GM18511 (cell line): ENCODE results near the gene ADAR.

ENCODE experiments used
- ATAC-seq: cut with Tn5 transposase; IDR thresholded peaks from one replicate; pipeline ENCODE4 v1.9.1; 2021; ENCODE audit warnings: mild to moderate bottlenecking, moderate library complexity; ENCODE audit not compliant: unreplicated experiment

ADAR gene

DNA sequence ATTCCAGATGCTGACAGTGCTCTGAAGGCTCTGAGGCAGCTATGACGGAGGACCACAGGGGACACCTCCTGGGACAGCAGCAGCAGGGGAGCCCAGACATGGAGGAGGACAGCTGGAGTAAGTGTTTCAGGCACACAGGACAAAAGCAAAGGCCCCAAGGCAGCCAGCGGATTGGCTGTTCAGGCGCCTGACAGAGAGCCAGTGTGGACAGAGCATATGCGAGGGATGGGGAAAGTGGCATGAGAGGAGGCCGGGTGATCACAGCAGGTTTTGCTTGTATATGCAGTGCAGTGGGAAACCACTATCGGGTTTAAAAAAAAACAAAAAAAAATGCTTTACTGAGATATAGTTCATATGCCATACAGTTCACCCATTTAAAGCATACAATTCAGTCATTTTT is 21.3 kb downstream of the ADAR start:
- ATAC-seq: no peak

DNA sequence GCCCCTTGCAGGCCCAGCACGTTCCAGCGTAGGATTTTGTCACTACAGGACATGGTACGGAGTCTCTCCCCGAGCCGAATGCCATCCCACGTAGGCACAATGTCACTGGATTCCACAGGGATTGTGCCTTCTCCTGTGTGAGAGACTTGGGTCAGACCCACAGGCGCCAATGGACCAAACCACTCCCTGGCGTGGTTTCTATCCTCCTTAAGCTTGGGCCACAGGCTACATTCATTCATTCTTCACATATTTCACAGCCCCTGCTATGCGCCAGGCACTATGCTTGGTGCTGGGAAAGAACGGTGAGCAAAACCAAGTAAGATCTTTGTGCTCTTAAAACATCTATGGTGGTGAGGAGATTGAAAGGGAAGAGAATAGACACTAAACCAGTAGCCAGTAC is 21.8 kb downstream of the ADAR start:
- ATAC-seq: no peak

DNA sequence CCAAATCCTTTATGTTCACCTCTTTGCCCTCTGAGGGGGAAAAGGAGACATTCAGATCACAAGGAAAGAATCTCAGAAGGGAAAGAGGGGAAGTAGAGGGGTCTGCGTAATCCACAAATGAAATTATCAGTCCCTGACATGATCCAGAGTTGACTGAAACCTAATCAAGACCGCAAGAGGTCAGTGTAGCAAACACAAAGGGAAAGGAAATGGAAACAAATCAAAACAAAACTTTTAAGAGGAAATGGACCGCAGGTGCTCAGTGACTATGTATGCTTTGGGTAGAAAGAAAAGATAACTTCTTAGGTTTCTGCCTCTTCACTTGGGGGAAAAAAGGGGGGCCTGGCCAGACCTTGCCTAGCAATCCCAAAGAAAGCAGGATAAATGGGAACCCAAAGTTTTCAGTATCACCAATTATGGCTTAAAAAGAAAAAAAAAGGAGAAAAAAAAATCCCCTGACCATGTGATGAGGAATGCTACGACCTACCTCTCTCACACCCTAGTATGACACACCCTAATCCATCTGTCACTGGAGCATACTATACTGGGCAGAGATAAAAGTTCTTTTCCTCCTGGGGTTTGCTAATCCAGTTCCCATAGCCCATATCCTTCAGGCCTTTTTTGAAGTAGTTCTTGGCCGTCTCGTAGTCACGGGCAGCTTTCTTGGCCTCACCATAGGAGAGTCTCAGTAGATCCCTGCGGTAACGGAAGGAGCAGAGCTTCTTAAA is 23.6 kb downstream of the ADAR start:
- no peak for ATAC-seq

DNA sequence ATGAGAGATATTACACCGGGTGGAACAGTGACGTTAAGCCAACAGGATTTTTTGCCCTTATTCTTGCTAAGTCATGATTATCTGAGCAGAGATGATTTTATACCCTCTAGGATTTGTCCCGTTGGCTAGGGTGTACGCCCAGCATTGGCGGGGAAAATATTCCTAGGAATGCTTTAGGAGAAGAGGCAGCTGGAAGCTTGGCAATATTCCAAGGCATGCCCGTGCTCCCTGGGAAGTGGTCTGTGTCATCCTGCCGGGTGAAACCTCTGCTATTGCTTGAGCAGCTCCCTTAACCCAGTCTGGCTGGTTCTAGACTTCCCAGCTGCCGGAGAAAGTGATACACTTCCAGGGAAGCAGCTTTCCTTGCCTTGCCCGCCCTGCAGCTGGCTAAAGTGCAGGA is 24.2 kb downstream of the ADAR start:
- ATAC-seq: no peak

GRCh38 chr1:154582885-154583284 is 25.1 kb downstream of the ADAR start:
- ATAC-seq: no peak

DNA sequence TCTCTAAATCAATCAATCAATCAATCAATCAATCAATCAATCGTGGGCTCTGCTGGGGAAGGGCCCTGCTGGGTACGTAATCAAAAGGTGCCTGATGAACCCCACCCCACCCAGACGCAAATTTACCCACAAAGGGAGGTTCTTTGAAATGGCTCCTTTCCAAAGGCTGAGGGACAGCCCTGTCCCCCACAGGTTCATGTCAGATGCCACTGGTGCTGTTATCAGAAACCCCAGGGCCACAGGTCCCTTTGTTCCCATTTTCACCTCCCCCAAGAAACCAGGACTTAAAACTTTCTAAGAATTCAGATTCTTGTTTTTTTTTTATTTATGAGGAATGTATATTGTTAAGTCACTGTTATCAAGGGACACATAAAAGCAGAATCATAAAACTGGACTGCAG is 26.2 kb downstream of the ADAR start:
- ATAC-seq: no peak

DNA sequence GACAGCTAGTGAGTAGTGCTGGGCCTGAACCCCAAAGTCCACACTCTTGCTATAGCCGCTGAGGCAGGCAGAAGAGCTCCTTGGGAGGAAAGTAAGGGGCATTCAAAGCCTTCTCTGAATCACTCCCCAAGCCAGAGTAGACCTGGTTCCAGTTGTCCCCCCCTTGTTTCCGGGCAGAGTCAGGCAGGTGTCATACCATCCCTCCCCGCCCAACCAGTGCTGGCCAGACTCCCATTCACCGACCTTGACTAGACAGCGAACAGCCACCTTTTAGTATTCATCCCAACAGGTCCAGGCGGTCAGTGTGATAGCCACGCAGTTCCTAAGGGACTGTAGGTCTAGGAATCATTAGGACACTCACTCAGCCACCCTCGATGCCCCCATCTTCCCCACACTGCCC is 28.6 kb downstream of the ADAR start:
- ATAC-seq: no peak

DNA sequence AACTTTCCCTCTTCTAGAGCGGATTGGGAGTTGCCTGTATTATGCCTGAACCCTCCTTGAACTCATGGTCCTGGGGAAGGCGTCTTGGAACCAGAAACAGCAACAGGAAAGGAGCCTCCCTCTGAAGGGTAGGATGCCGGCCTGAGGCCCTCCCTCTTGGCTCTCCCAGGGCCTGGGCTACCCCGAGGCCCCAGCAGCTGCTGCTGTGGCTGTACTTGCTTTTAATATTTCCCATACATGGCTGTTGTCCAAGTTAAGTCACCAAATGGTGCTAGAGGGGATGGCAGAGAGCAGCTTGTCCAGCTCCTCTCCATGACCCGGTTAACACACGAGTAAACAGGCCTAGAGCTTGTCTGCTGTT is 29.9 kb downstream of the ADAR start:
- no peak for ATAC-seq

DNA sequence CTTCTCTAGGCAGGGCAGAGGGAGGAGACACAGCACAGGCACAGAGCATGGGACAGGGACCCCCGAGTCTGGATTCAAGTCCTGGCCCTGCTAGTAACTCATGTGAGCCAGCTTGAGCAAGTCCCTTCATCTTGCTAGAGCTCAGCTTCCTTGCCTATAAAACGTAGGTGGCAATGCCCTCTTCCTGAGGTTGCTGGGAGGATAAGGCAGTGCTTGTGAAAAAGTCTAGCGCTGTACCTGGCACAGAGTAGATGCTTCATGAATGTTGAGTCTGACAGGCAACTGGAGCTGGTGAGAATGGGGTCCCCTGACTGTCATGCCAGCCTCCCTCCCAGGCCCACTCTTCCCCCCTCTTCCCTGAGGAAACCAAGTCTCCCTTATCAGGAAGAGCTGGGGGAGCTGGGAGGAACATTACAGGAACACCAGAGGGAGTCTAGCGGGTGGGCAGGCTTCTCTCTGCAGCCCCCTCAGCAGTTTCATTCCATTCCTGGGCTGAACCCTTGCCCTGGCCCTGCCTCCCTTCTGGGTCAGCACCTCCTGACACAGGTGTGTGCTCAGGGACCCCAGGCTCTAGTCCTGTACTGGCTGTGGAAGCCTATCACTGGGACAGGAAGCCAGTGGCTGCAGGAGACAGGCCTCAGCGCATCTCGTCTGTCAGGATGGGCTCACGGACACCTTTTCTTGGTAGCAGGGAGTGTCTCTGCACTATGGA is 30.5 kb downstream of the ADAR start:
- no peak for ATAC-seq

GRCh38 chr1:154575951-154576566 is 31.9 kb downstream of the ADAR start:
- ATAC-seq: no peak

DNA sequence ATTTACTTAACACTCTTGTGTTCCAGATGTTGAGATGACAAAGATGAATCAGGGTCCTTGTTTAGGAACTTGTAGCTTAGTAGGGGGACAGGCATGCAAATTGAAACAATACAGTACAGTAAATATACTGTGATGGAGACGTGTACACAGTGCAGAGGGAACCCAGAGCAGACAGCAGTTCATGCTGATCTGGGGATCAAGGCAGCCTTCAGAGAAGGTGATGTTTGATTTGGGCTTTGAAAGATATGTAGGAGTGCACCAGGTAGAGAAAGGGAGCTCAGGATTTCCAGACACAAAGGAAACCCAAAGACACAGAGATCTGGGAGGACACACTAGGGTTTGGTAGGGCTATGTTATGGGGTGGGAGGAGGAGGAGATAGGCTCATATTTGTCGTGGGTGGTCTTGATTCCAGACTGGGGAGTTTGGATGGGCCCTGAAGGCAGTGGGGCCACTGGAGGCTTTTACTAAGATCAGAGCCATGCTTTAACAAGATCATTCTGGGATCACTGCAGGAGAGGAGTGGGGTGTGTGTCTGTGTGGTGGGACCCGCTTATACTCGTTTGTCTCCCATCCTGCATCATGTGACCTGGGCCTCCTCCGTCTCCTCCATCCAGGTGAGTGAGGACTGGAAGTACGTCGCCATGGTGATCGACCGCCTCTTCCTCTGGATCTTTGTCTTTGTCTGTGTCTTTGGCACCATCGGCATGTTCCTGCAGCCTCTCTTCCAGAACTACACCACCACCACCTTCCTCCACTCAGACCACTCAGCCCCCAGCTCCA is 32.6 kb downstream of the ADAR start:
- ATAC-seq: no peak

DNA sequence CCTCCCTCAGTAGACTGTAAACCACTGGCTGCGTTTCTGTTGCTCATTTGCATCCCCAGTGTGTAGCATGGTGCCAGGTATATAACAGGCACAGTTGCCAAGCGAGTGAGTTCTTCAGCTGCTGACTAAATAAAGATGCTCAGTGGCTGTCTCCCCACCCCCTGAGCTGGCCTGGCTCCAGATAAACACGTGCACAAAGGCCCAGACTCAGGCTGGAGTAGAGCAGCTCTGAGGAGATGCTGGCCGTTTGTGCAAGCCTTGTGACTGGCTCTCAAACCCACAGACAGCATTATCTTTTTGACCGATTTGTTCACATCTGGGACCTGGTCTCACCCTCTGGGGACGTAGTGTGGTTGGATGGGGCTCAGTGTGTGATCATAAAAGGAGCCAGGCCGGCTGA is 33.3 kb downstream of the ADAR start:
- ATAC-seq: no peak

DNA sequence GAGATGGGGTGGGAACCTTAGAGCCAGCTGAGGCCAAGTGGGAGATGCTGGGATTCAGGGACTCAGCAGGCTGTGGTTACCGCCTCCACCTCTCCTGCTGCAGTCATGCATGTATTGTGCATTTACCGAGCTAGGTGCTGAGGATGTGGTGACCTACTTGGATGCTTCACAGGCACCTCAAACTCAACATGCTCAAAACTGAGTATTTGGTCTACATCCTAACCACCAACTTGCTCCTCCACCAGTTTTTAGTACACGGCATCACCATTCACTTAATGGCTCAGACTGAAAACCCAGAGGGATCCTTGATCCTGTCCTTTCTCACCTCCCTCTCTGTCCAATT is 34.8 kb downstream of the ADAR start:
- no peak for ATAC-seq

GRCh38 chr1:154572468-154573167 is 35.4 kb downstream of the ADAR start:
- no peak for ATAC-seq

GRCh38 chr1:154571964-154572288 is 36.1 kb downstream of the ADAR start:
- no peak for ATAC-seq

GRCh38 chr1:154571244-154571963 is 36.6 kb downstream of the ADAR start:
- no peak for ATAC-seq

GRCh38 chr1:154568157-154568815 is 39.7 kb downstream of the ADAR start:
- ATAC-seq: no peak

GRCh38 chr1:154567386-154568156 is 40.4 kb downstream of the ADAR start, which contains the start of gene CHRNB2:
CHRNB2 (plus strand) TSS chr1:154567778; CDS start chr1:154568045, 267 bp downstream.
- no peak for ATAC-seq

DNA sequence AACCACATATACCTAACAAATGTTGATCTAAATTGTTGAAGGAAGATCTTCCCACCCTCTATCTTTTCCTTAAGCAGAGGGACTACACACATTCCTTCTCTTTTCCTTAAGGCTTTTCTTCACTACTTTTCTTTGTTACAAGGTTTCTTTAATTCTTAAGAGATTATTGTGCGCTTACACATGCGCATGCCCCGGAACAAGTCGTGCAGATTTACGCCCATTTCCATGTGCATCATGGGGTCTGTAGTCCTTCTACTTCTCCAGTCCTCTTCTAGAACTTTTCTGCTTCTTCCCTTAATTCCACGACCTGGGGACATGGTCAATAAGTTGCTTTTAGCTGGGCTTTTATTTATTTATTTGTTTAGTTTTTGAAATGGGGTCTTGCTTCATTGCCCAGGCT is 42.1 kb downstream of the ADAR start:
- ATAC-seq: no peak
